Neural cell (in vitro differentiated cells): Measurements from ENCODE around the gene CNTLN. TPM values are rescaled to one million over a fixed set of nuclear protein-coding genes. Genes with fewer than 3 reads are reported as not detected.

Source experiments
- H2AFZ ChIP-seq: fragments of 200-600, 300-800 bp; sonication (generic), shearing (Covaris generic); 2 replicates; pipeline ENCODE4 v1.6.0; 2014; ENCODE audit warnings: low read depth, mild to moderate bottlenecking, antibody characterized with exemption, low read length, moderate library complexity
- H3F3A ChIP-seq: fragments of 200-600 bp; shearing (Covaris generic); 2 replicates; pipeline ENCODE4 v1.6.1; 2016; ENCODE audit warnings: mild to moderate bottlenecking, moderate library complexity, mixed read lengths, antibody characterized with exemption, low read length; ENCODE audit not compliant: insufficient read depth, poor library complexity, severe bottlenecking
- H3K27ac ChIP-seq: fragments of 200-600, 300-800 bp; sonication (generic), shearing (Covaris generic); 2 replicates; pipeline ENCODE4 v1.5.1; 2014; ENCODE audit warnings: mild to moderate bottlenecking, low read length, moderate library complexity
- H3K27me3 ChIP-seq: fragments of 300-800, 200-600 bp; sonication (generic), shearing (Covaris generic); 2 replicates; pipeline ENCODE4 v1.6.0; 2014; ENCODE audit warnings: mild to moderate bottlenecking, low read depth, low read length, moderate library complexity; ENCODE audit not compliant: insufficient read depth
- H3K36me3 ChIP-seq: fragments of 300-800, 200-600 bp; sonication (generic), shearing (Covaris generic); 2 replicates; pipeline ENCODE4 v1.5.1; 2014; ENCODE audit warnings: mild to moderate bottlenecking, antibody characterized with exemption, low read length, moderate library complexity; ENCODE audit not compliant: insufficient read depth
- H3K4me2 ChIP-seq: fragments of 300-800, 200-600 bp; sonication (generic), shearing (Covaris generic); 2 replicates; pipeline ENCODE4 v1.6.0; 2014; ENCODE audit warnings: mild to moderate bottlenecking, low read length
- H3K4me3 ChIP-seq: fragments of 300-800, 200-600 bp; sonication (generic), shearing (Covaris generic); 2 replicates; pipeline ENCODE4 v1.5.1; 2014; ENCODE audit warnings: mild to moderate bottlenecking, low read length, moderate library complexity
- H3K79me2 ChIP-seq: fragments of 200-600 bp; shearing (Covaris generic); replicated peaks from 2 replicates; pipeline ENCODE4 v1.6.0; 2014; ENCODE audit warnings: mild to moderate bottlenecking, low read length, moderate library complexity; ENCODE audit not compliant: insufficient read depth
- H3K9ac ChIP-seq: fragments of 300-800, 200-600 bp; sonication (generic), shearing (Covaris generic); 2 replicates; pipeline ENCODE4 v1.6.1; 2016; ENCODE audit warnings: mild to moderate bottlenecking, low read length, mixed read lengths
- H3K9me2 ChIP-seq: fragments of 200-600 bp; shearing (Covaris generic); 2 replicates; pipeline ENCODE4 v1.6.1; 2016; ENCODE audit warnings: mild to moderate bottlenecking, low read length, mixed read lengths; ENCODE audit not compliant: insufficient read depth
- H3K9me3 ChIP-seq: fragments of 200-600, 300-800 bp; sonication (generic), shearing (Covaris generic); 2 replicates; pipeline ENCODE4 v1.6.1; 2016; ENCODE audit warnings: mild to moderate bottlenecking, mixed run types, low read length, moderate library complexity, mixed read lengths
- H4K20me1 ChIP-seq: fragments of 200-600 bp; shearing (Covaris generic); 2 replicates; pipeline ENCODE4 v1.6.1; 2016; ENCODE audit warnings: mild to moderate bottlenecking, mixed run types; ENCODE audit not compliant: insufficient read depth
- EP300 ChIP-seq: fragments of 450-650 bp; conservative IDR thresholded peaks from 2 replicates; pipeline ENCODE4 v1.6.1; 2014; ENCODE audit warnings: antibody characterized with exemption, mild to moderate bottlenecking, moderate library complexity; ENCODE audit not compliant: poor library complexity, severe bottlenecking
- EZH2 ChIP-seq: fragments of 200-600, 300-800 bp; shearing (Covaris generic), sonication (generic); IDR thresholded peaks from 2 replicates; pipeline ENCODE4 v1.6.1; 2014; ENCODE audit warnings: antibody characterized with exemption, low read length, borderline replicate concordance, mild to moderate bottlenecking; ENCODE audit not compliant: insufficient read depth, poor library complexity, severe bottlenecking
- MXI1 ChIP-seq: fragments of 450-650 bp; conservative IDR thresholded peaks from 2 replicates; pipeline ENCODE4 v1.6.1; 2014; ENCODE audit warnings: antibody characterized with exemption, mild to moderate bottlenecking; ENCODE audit not compliant: poor library complexity, severe bottlenecking
- POLR2AphosphoS5 ChIP-seq: IDR thresholded peaks from 2 replicates; pipeline ENCODE4 v1.6.1; 2012
- RAD21 ChIP-seq: fragments of 450-650 bp; conservative IDR thresholded peaks from 2 replicates; pipeline ENCODE4 v1.6.1; 2014; ENCODE audit warnings: antibody characterized with exemption, mild to moderate bottlenecking, moderate library complexity
- REST ChIP-seq: IDR thresholded peaks from 2 replicates; pipeline ENCODE4 v1.6.1; 2012; ENCODE audit warnings: borderline replicate concordance
- SMC3 ChIP-seq: fragments of 450-650 bp; conservative IDR thresholded peaks from 2 replicates; pipeline ENCODE4 v1.6.1; 2014; ENCODE audit warnings: antibody characterized with exemption, mild to moderate bottlenecking, moderate library complexity; ENCODE audit not compliant: poor library complexity
- TAF1 ChIP-seq: IDR thresholded peaks from 2 replicates; pipeline ENCODE4 v1.6.1; 2012; ENCODE audit warnings: low read depth
- polyA plus RNA-seq: library from polyadenylated mRNA; depleted of rRNA; stranded (reverse); fragments of >200 nt; gene quantifications from 2 replicates; pipeline ENCODE4 v1.2.3, GENCODE V29; 2014
- TF ChIP-seq, protein P1 (sequence below): fragments of 450-650 bp; IDR thresholded peaks from 2 replicates; pipeline ENCODE4 v1.5.1; 2014; ENCODE audit warnings: antibody characterized with exemption, mild to moderate bottlenecking, moderate library complexity; ENCODE audit not compliant: poor library complexity, severe bottlenecking

The CNTLN gene
- polyA plus RNA-seq, 1 donor from 2014 or later: 5.0 TPM

DNA sequence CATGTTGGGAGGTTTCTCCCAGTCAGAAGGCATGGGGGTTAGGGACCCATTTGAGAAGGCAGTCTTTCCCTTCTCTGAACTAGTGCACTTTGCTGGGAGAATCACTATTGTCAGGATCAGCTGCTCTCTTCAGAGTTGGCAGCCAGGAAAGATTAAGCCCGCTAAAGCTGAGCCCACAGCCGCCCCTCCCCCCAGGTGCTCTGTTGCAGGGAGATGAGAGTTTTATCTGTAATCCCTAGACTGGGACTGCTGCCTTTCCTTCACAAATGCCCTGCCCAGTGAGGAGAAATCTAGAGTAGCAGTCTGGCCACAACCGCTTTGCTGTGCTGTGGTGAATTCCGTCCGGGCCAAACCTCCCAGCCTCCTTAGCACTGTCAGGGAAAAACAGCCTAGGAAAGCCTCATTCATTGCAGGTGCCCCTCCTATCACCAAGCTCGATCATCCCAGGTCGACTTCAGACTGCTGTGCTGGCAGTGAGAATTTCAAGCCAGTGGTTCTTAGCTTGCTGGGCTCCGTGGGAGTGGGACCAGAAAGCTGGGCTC is 69.8 kb downstream of the CNTLN start:
- H3K4me2 ChIP-seq: no peak overlapping the region
- H3F3A ChIP-seq: no peaks in the 10 kb centered on the region
- H4K20me1 ChIP-seq: no peaks in the 10 kb centered on the region
- no peak overlapping the region for H3K27ac ChIP-seq
- no peak overlapping the region for H2AFZ ChIP-seq
- H3K79me2 ChIP-seq: no peaks in the 10 kb centered on the region
- no peaks in the 10 kb centered on the region for H3K36me3 ChIP-seq
- no peak overlapping the region for H3K9ac ChIP-seq
- no peaks in the 10 kb centered on the region for H3K27me3 ChIP-seq
- H3K9me3 ChIP-seq: no peaks in the 10 kb centered on the region
- no peak overlapping the region for H3K4me3 ChIP-seq
- H3K9me2 ChIP-seq: no peaks in the 10 kb centered on the region
- TF ChIP-seq EP300 (no peak), POLR2AphosphoS5 (no peak), SMC3 (no peak), REST (no peak), EZH2 (no peak), MXI1 (no peak), RAD21 (no peak), TAF1 (no peak)
- TF ChIP-seq, protein P1, sequence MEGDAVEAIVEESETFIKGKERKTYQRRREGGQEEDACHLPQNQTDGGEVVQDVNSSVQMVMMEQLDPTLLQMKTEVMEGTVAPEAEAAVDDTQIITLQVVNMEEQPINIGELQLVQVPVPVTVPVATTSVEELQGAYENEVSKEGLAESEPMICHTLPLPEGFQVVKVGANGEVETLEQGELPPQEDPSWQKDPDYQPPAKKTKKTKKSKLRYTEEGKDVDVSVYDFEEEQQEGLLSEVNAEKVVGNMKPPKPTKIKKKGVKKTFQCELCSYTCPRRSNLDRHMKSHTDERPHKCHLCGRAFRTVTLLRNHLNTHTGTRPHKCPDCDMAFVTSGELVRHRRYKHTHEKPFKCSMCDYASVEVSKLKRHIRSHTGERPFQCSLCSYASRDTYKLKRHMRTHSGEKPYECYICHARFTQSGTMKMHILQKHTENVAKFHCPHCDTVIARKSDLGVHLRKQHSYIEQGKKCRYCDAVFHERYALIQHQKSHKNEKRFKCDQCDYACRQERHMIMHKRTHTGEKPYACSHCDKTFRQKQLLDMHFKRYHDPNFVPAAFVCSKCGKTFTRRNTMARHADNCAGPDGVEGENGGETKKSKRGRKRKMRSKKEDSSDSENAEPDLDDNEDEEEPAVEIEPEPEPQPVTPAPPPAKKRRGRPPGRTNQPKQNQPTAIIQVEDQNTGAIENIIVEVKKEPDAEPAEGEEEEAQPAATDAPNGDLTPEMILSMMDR: no peak

GRCh38 chr9:17216011-17216410 is 81.2 kb downstream of the CNTLN start:
- H3K79me2 ChIP-seq: no peaks in the 10 kb centered on the region
- no peaks in the 10 kb centered on the region for H3K27me3 ChIP-seq
- H3K4me3 ChIP-seq: no peak overlapping the region
- H3K36me3 ChIP-seq: no peaks in the 10 kb centered on the region
- no peaks in the 10 kb centered on the region for H3K9me2 ChIP-seq
- no peaks in the 10 kb centered on the region for H4K20me1 ChIP-seq
- no peaks in the 10 kb centered on the region for H3K9me3 ChIP-seq
- no peak overlapping the region for H3K9ac ChIP-seq
- no peak for TF ChIP-seq RAD21
- no peak for TF ChIP-seq TAF1
- TF ChIP-seq SMC3: no peak
- no peak for TF ChIP-seq MXI1
- TF ChIP-seq EP300: no peak
- TF ChIP-seq, protein P1: no peak
- TF ChIP-seq REST: no peak
- no peak for TF ChIP-seq EZH2
- no peak for TF ChIP-seq POLR2AphosphoS5
- no peaks in the 10 kb centered on the region for H3F3A ChIP-seq
- no peak overlapping the region for H3K27ac ChIP-seq
- H2AFZ ChIP-seq: no peak overlapping the region
- H3K4me2 ChIP-seq: no peak overlapping the region
